Measurements from ENCODE around the gene CAD. TPM values are rescaled to one million over a fixed set of nuclear protein-coding genes. Genes with fewer than 3 reads are reported as not detected.

Gene CAD
- total RNA-seq, 1 donor from 2014 or later, result 25.0 TPM

GRCh38 chr2:27202854-27203253 is 14.3 kb upstream of the CAD start:
- TF ChIP-seq, protein P1, sequence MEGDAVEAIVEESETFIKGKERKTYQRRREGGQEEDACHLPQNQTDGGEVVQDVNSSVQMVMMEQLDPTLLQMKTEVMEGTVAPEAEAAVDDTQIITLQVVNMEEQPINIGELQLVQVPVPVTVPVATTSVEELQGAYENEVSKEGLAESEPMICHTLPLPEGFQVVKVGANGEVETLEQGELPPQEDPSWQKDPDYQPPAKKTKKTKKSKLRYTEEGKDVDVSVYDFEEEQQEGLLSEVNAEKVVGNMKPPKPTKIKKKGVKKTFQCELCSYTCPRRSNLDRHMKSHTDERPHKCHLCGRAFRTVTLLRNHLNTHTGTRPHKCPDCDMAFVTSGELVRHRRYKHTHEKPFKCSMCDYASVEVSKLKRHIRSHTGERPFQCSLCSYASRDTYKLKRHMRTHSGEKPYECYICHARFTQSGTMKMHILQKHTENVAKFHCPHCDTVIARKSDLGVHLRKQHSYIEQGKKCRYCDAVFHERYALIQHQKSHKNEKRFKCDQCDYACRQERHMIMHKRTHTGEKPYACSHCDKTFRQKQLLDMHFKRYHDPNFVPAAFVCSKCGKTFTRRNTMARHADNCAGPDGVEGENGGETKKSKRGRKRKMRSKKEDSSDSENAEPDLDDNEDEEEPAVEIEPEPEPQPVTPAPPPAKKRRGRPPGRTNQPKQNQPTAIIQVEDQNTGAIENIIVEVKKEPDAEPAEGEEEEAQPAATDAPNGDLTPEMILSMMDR (IDR thresholded peaks at IDR 0.05), result no peak
- no peak for TF ChIP-seq POLR2A (IDR thresholded peaks at IDR 0.05)
- no peak for TF ChIP-seq POLR2AphosphoS5 (IDR thresholded peaks at IDR 0.05; ENCODE audit: insufficient read depth in 1 of 2, low read depth in 1 of 2)
- Histone ChIP-seq H3K27ac (no peak overlapping the region), H3K4me1 (no peaks in the 10 kb centered on the region), H3K4me3 (no peak overlapping the region), H3K9me3 (no peaks in the 10 kb centered on the region), H3K27me3 (no peaks in the 10 kb centered on the region), H3K36me3 (peaks cover 0 to 52% of the 10 kb centered on the region in 2 donors)
- intact Hi-C loops (cut with DNase I), result no loop called here
- no peak for DNase-seq (ENCODE audit: extremely low spot score in 2 of 2)

- TF ChIP-seq POLR2AphosphoS5 (IDR thresholded peaks at IDR 0.05; ENCODE audit: insufficient read depth in 1 of 2, low read depth in 1 of 2) (no peak), POLR2A (IDR thresholded peaks at IDR 0.05) (no peak)
- TF ChIP-seq, protein P1 (IDR thresholded peaks at IDR 0.05), result no peak
- no peaks in the 10 kb centered on the region for H3K27me3 ChIP-seq
- H3K36me3 ChIP-seq, result peaks cover 0 to 55% of the 10 kb centered on the region in 2 donors
- no peak for DNase-seq (ENCODE audit: extremely low spot score in 2 of 2)
- H3K27ac ChIP-seq, result no peak overlapping the region
- H3K4me1 ChIP-seq, result no peaks in the 10 kb centered on the region
- H3K9me3 ChIP-seq, result no peaks in the 10 kb centered on the region
- intact Hi-C loops (cut with DNase I), result no loop called here
- no peak overlapping the region for H3K4me3 ChIP-seq
Observed at GRCh38 chr2:27203741-27204140, 13.4 kb upstream of the CAD start.

DNA sequence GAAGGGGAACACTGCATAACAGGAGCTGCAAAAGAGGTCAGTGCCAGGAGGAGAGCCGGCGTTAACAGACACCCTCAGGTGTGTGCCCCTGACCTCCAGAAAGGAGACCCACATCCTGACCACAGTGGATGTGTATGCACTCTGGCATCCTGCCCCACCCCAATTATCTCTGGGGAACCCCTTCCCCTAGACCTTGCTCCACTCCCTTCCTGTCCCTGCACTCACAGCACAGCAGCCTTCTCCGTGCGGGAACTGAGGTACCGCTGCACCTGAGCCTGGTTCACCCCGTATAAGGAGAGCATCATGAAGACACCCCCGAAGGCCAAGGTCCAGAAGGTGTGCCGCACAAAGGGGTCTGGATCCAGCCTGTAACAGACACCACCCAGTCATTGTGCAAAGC is 12.6 kb upstream of the CAD start:
- TF ChIP-seq, protein P1 (IDR thresholded peaks at IDR 0.05), result no peak
- TF ChIP-seq POLR2A (IDR thresholded peaks at IDR 0.05) (no peak), POLR2AphosphoS5 (IDR thresholded peaks at IDR 0.05; ENCODE audit: insufficient read depth in 1 of 2, low read depth in 1 of 2) (no peak)
- H3K27me3 ChIP-seq, result no peaks in the 10 kb centered on the region
- no peak overlapping the region for H3K4me3 ChIP-seq
- no peaks in the 10 kb centered on the region for H3K4me1 ChIP-seq
- DNase-seq (ENCODE audit: extremely low spot score in 2 of 2), result no peak
- H3K27ac ChIP-seq, result no peak overlapping the region
- peaks cover 0 to 55% of the 10 kb centered on the region in 2 donors for H3K36me3 ChIP-seq
- intact Hi-C loops (cut with DNase I), result no loop called here
- H3K9me3 ChIP-seq, result no peaks in the 10 kb centered on the region

- Histone ChIP-seq H3K9me3 (no peaks in the 10 kb centered on the region), H3K27me3 (no peaks in the 10 kb centered on the region), H3K27ac (no peak overlapping the region), H3K4me3 (no peak overlapping the region), H3K36me3 (peaks cover 0 to 55% of the 10 kb centered on the region in 2 donors), H3K4me1 (no peaks in the 10 kb centered on the region)
- TF ChIP-seq, protein P1 (IDR thresholded peaks at IDR 0.05), result no peak
- TF ChIP-seq POLR2AphosphoS5 (IDR thresholded peaks at IDR 0.05; ENCODE audit: insufficient read depth in 1 of 2, low read depth in 1 of 2) (no peak), POLR2A (IDR thresholded peaks at IDR 0.05) (no peak)
- intact Hi-C loops (cut with DNase I), result no loop called here
- no peak for DNase-seq (ENCODE audit: extremely low spot score in 2 of 2)
Observed at GRCh38 chr2:27205206-27205605, 12.0 kb upstream of the CAD start.

GRCh38 chr2:27206346-27206745 is 10.8 kb upstream of the CAD start:
- Histone ChIP-seq H3K9me3 (no peaks in the 10 kb centered on the region), H3K36me3 (peaks cover 0 to 52% of the 10 kb centered on the region in 2 donors), H3K4me1 (peaks cover 7% of the 10 kb centered on the region), H3K27me3 (no peaks in the 10 kb centered on the region), H3K27ac (no peak overlapping the region), H3K4me3 (no peak overlapping the region)
- no peak for DNase-seq (ENCODE audit: extremely low spot score in 2 of 2)
- intact Hi-C loops (cut with DNase I), result no loop called here
- TF ChIP-seq, protein P1 (IDR thresholded peaks at IDR 0.05), result no peak
- TF ChIP-seq POLR2AphosphoS5 (IDR thresholded peaks at IDR 0.05; ENCODE audit: insufficient read depth in 1 of 2, low read depth in 1 of 2) (no peak), POLR2A (IDR thresholded peaks at IDR 0.05) (no peak)
